ENCODE measurements around the gene CDHR4. TPM values are rescaled to one million over a fixed set of nuclear protein-coding genes. Genes with fewer than 3 reads are reported as not detected.

CDHR4 gene
- total and polyA plus RNA-seq, 7 experiments from 2014 or later: 0.29 to 0.62 (median 0.44) TPM; not detected in 4

DNA sequence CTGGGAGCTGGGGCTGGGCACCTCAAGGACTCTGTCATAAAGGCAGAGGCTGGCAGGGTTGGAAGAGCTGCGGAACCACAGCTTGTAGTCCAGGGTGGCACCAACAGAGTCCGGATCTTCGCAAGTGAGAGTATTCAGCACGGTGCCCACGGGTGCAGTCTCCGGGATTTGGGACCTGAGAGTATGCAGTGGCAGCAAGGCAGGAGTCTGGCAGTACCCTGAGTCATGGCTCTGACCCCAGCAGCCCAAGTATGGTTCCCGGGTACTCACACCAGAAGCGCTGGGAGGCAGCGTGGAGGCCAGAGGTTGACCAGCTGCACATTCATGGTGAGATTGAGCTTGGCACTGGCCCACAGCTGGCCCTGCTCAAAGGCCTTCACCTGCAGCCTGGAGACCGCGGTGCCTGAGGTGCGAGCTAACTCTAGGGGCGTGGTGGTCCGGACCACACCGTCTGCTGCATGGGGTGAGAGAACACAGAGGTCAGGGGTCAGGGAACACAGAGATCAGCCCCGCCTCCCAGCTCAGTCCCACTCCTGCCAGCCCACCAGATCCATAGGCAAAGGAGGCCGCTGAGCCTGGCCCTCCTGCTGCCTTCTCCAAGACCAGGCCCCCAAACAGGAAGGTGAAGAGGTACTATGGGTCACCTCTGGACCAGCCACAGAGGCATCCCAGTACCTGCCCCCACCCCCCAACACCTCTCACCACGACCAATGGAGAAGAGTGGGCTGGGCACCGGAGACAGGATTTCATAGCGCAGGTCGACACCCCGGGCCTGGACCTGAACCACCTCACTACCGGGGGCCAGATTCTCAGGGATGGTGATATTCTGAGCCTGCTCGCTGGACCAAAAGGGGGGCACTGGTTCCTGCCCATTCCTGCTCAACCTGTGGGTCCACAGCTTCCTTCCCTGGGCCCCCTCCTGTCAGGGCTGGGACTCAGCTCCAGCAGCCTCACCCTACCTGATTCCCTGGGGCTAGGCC is 4.5 kb downstream of the CDHR4 start:
- POLR2A ChIA-PET: no interaction called here
- DNase-seq (no peak), ATAC-seq (no peak)
- Histone ChIP-seq H3K36me3 (ENCODE audit: control insufficient read depth in 2 of 3, insufficient read depth in 3 of 3, low read length in 3 of 3) (no peaks in the 10 kb centered on the region), H3K4me3 (ENCODE audit: low read length) (no peak overlapping the region), H3K4me1 (ENCODE audit: control insufficient read depth in 2 of 2, insufficient read depth in 2 of 2, low read length in 2 of 2) (no peaks in the 10 kb centered on the region), H3K27ac (ENCODE audit: low read depth, low read length) (no peak overlapping the region), H3K27me3 (ENCODE audit: control insufficient read depth in 2 of 2, insufficient read depth in 2 of 2, low read length in 2 of 2) (no peaks in the 10 kb centered on the region), H3K9me3 (ENCODE audit: control insufficient read depth in 2 of 3, low read length in 3 of 3) (no peaks in the 10 kb centered on the region)
- CTCF ChIA-PET: interaction anchor here (1.6 to 1.8 kb wide), 2 partner anchors 8 to 44 kb away, joined by 4 to 5 read pairs; partner anchors contain the start of gene INKA1
- peak overlapping the region in 1 of 9 donors; percentile 27 for H3K27ac Mint-ChIP-seq
- peaks cover 0 to 13% (median 0%) of the 10 kb centered on the region in 5 donors for H3K27me3 Mint-ChIP-seq
- H3K9me3 Mint-ChIP-seq: no peaks in the 10 kb centered on the region
- H3K36me3 Mint-ChIP-seq: no peaks in the 10 kb centered on the region
- intact Hi-C loops (cut with micrococcal nuclease): no loop called here
- no peak overlapping the region for H3K4me3 Mint-ChIP-seq
- peaks cover 0 to 4% (median 2%) of the 10 kb centered on the region in 7 donors for H3K4me1 Mint-ChIP-seq

- H3K4me3 ChIP-seq (ENCODE audit: low read length): no peak overlapping the region
- H3K36me3 Mint-ChIP-seq: no peaks in the 10 kb centered on the region
- H3K9me3 ChIP-seq (ENCODE audit: control insufficient read depth in 2 of 3, low read length in 3 of 3): no peaks in the 10 kb centered on the region
- H3K36me3 ChIP-seq (ENCODE audit: control insufficient read depth in 2 of 3, insufficient read depth in 3 of 3, low read length in 3 of 3): no peaks in the 10 kb centered on the region
- ATAC-seq (no peak), DNase-seq (no peak)
- peaks cover 0 to 16% (median 0%) of the 10 kb centered on the region in 5 donors for H3K27me3 Mint-ChIP-seq
- intact Hi-C loops (cut with micrococcal nuclease): no loop called here
- H3K27ac ChIP-seq (ENCODE audit: low read depth, low read length): no peak overlapping the region
- no peaks in the 10 kb centered on the region for H3K27me3 ChIP-seq (ENCODE audit: control insufficient read depth in 2 of 2, insufficient read depth in 2 of 2, low read length in 2 of 2)
- peaks cover 0 to 8% (median 7%) of the 10 kb centered on the region in 7 donors for H3K4me1 Mint-ChIP-seq
- no peaks in the 10 kb centered on the region for H3K4me1 ChIP-seq (ENCODE audit: control insufficient read depth in 2 of 2, insufficient read depth in 2 of 2, low read length in 2 of 2)
- ChIA-PET POLR2A (interaction anchor here (0.6 kb wide), 1 partner anchor 282 kb away, joined by 4 read pairs; no protein-coding TSS in a partner anchor), CTCF (interaction anchor here (1.6 to 1.8 kb wide), 2 partner anchors 9 to 45 kb away, joined by 4 to 5 read pairs; partner anchors contain the start of gene INKA1)
- H3K9me3 Mint-ChIP-seq: peaks cover 0 to 4% (median 0%) of the 10 kb centered on the region in 11 donors
- H3K4me3 Mint-ChIP-seq: no peak overlapping the region
- no peak overlapping the region for H3K27ac Mint-ChIP-seq
These were observed 5.2 kb downstream of the CDHR4 start for GRCh38 chr3:49794431-49794830.

DNA sequence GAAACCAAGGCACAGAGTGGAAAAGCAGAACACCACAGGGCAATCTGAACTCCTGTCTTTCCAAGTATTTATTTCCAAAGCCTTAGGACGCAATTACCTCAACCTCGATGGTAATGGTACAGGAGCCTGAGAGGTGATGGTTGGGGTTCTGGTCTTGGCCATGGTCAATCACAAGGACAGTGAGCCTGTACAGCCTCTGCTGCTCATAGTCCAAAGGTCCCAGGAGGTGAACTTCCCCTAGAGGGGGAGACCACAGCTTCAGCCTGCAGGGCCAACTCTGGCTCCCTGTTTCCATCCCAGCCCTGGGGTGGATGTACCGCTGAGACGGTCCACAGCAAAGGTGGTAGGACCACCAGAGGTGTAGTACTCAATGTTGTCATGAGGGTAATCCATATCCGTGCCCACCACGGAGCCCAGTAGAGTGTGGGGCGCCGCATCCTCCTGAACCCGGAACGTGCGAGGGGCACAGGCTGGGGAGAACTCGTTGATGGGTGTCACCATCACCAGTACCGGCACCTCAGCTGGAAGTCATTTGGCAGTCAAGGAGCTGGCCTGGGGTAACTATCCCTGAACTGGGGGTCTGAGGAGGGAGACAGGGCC is 6.1 kb downstream of the CDHR4 start:
- ChIA-PET CTCF (no interaction called here), POLR2A (no interaction called here)
- no peaks in the 10 kb centered on the region for H3K4me1 ChIP-seq (ENCODE audit: control insufficient read depth in 2 of 2, insufficient read depth in 2 of 2, low read length in 2 of 2)
- Mint-ChIP-seq H3K27ac (no peak overlapping the region), H3K9me3 (peaks cover 0 to 4% (median 0%) of the 10 kb centered on the region in 11 donors), H3K4me1 (peaks cover 0 to 8% (median 8%) of the 10 kb centered on the region in 7 donors), H3K27me3 (peaks cover 0 to 13% (median 0%) of the 10 kb centered on the region in 5 donors), H3K36me3 (no peaks in the 10 kb centered on the region), H3K4me3 (no peak overlapping the region)
- H3K4me3 ChIP-seq (ENCODE audit: low read length): no peak overlapping the region
- DNase-seq: no peak
- no peak overlapping the region for H3K27ac ChIP-seq (ENCODE audit: low read depth, low read length)
- H3K27me3 ChIP-seq (ENCODE audit: control insufficient read depth in 2 of 2, insufficient read depth in 2 of 2, low read length in 2 of 2): no peaks in the 10 kb centered on the region
- H3K36me3 ChIP-seq (ENCODE audit: control insufficient read depth in 2 of 3, insufficient read depth in 3 of 3, low read length in 3 of 3): no peaks in the 10 kb centered on the region
- ATAC-seq: no peak
- intact Hi-C loops (cut with micrococcal nuclease): no loop called here
- no peaks in the 10 kb centered on the region for H3K9me3 ChIP-seq (ENCODE audit: control insufficient read depth in 2 of 3, low read length in 3 of 3)

GRCh38 chr3:49792371-49793150 is 7.1 kb downstream of the CDHR4 start:
- CTCF ChIA-PET: no interaction called here
- Histone ChIP-seq H3K36me3 (ENCODE audit: control insufficient read depth in 2 of 3, insufficient read depth in 3 of 3, low read length in 3 of 3) (no peaks in the 10 kb centered on the region), H3K4me3 (ENCODE audit: low read length) (no peak overlapping the region), H3K27me3 (ENCODE audit: control insufficient read depth in 2 of 2, insufficient read depth in 2 of 2, low read length in 2 of 2) (no peaks in the 10 kb centered on the region), H3K9me3 (ENCODE audit: control insufficient read depth in 2 of 3, low read length in 3 of 3) (no peaks in the 10 kb centered on the region), H3K27ac (ENCODE audit: low read depth, low read length) (no peak overlapping the region), H3K4me1 (ENCODE audit: control insufficient read depth in 2 of 2, insufficient read depth in 2 of 2, low read length in 2 of 2) (no peaks in the 10 kb centered on the region)
- POLR2A ChIA-PET: no interaction called here
- Mint-ChIP-seq H3K36me3 (no peaks in the 10 kb centered on the region), H3K27me3 (peaks cover 0 to 14% (median 0%) of the 10 kb centered on the region in 5 donors), H3K4me1 (peaks cover 0 to 10% (median 8%) of the 10 kb centered on the region in 7 donors), H3K27ac (no peak overlapping the region), H3K4me3 (no peak overlapping the region), H3K9me3 (peaks cover 0 to 4% (median 0%) of the 10 kb centered on the region in 11 donors)
- no peak for DNase-seq
- no peak for ATAC-seq
- intact Hi-C loops (cut with micrococcal nuclease): no loop called here

DNA sequence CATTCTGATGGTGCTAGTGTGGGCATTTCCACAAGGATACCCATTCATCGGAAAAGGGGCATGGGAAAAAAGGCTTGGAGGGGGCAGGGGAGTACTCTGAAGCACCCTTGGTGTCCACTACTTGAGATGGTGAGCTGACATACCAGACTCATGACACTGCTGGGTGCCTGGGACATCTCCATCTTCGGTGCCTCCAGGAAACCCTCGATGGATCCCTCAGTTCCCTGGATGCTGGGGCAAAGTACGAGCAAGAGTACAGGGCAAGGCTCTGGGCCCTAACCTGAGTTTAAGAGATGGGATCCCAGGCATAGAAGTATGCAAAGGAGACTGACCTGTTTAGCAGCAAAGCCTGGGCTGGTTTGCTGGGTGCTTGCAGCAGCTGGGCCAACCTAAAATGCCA is 8.1 kb downstream of the CDHR4 start:
- intact Hi-C loops (cut with micrococcal nuclease): no loop called here
- ATAC-seq (no peak), DNase-seq (no peak)
- peaks cover 4 to 16% (median 13%) of the 10 kb centered on the region in 7 donors for H3K4me1 Mint-ChIP-seq
- H3K27me3 ChIP-seq (ENCODE audit: control insufficient read depth in 2 of 2, insufficient read depth in 2 of 2, low read length in 2 of 2): no peaks in the 10 kb centered on the region
- peaks cover 0 to 8% (median 0%) of the 10 kb centered on the region in 5 donors for H3K27me3 Mint-ChIP-seq
- no peaks in the 10 kb centered on the region for H3K36me3 Mint-ChIP-seq
- H3K27ac Mint-ChIP-seq: no peak overlapping the region
- no peak overlapping the region for H3K4me3 ChIP-seq (ENCODE audit: low read length)
- H3K9me3 Mint-ChIP-seq: peaks cover 0 to 4% (median 0%) of the 10 kb centered on the region in 11 donors
- H3K4me3 Mint-ChIP-seq: no peak overlapping the region
- ChIA-PET CTCF (no interaction called here), POLR2A (no interaction called here)
- peaks cover 0 to 5% of the 10 kb centered on the region in 2 donors for H3K4me1 ChIP-seq (ENCODE audit: control insufficient read depth in 2 of 2, insufficient read depth in 2 of 2, low read length in 2 of 2)
- H3K36me3 ChIP-seq (ENCODE audit: control insufficient read depth in 2 of 3, insufficient read depth in 3 of 3, low read length in 3 of 3): no peaks in the 10 kb centered on the region
- no peak overlapping the region for H3K27ac ChIP-seq (ENCODE audit: low read depth, low read length)
- no peaks in the 10 kb centered on the region for H3K9me3 ChIP-seq (ENCODE audit: control insufficient read depth in 2 of 3, low read length in 3 of 3)

DNA sequence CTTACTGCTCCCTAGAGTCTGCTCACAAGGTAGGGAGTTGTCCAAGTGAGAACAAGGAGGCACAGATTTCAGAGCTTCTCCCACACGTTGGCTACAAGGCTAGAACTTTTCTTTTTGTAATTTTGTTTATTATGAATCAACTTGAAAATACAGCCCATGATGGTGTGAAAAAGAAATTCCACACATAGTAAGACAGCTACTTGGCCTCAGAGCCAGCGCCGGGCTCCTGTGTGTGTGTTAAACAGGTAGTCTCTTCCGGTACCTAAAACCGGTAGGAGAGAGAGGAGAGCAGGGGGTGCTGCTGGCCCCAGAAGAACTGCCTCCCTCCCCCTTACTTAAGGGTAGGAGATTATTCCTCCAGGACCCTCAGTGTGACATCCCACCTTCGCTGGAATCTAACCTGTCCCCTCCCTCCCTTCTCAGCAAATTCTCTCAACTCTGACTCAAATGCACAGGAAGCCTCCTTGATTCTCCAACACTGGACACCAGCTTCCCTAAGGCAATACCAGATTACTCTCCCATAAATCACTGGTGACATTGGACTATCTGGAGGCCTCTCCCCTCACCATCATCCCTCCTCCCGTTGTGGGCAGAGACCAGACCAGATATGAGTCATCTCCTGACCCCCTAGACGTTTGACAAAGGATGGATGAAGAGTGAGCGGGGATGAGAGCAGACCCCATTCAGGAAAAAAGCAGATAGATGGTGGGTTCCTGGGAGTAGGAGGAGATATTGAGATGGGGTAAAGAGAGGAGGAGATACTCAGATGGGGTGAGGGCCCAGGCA is 8.9 kb downstream of the CDHR4 start:
- ChIA-PET POLR2A (no interaction called here), CTCF (no interaction called here)
- peak overlapping the region in 6 of 9 donors; percentile 60 to 97 (median 82) for H3K27ac Mint-ChIP-seq
- peaks cover 4 to 17% (median 13%) of the 10 kb centered on the region in 7 donors for H3K4me1 Mint-ChIP-seq
- intact Hi-C loops (cut with micrococcal nuclease): no loop called here
- Histone ChIP-seq H3K27me3 (ENCODE audit: control insufficient read depth in 2 of 2, insufficient read depth in 2 of 2, low read length in 2 of 2) (no peaks in the 10 kb centered on the region), H3K4me3 (ENCODE audit: low read length) (no peak overlapping the region), H3K27ac (ENCODE audit: low read depth, low read length) (no peak overlapping the region), H3K36me3 (ENCODE audit: control insufficient read depth in 2 of 3, insufficient read depth in 3 of 3, low read length in 3 of 3) (peaks cover 0 to 6% (median 0%) of the 10 kb centered on the region in 3 experiments), H3K9me3 (ENCODE audit: control insufficient read depth in 2 of 3, low read length in 3 of 3) (no peaks in the 10 kb centered on the region), H3K4me1 (ENCODE audit: control insufficient read depth in 2 of 2, insufficient read depth in 2 of 2, low read length in 2 of 2) (peaks cover 0 to 5% of the 10 kb centered on the region in 2 donors)
- DNase-seq (no peak), ATAC-seq (no peak)
- no peaks in the 10 kb centered on the region for H3K36me3 Mint-ChIP-seq
- H3K27me3 Mint-ChIP-seq: peaks cover 0 to 6% (median 0%) of the 10 kb centered on the region in 5 donors
- no peak overlapping the region for H3K4me3 Mint-ChIP-seq
- peaks cover 0 to 4% (median 0%) of the 10 kb centered on the region in 11 donors for H3K9me3 Mint-ChIP-seq

Data from naive thymus-derived CD4-positive, alpha-beta T cell (primary cell).